Raji (cell line): ENCODE measurements around the gene WDR6.

ENCODE experiments used
- POLR2A ChIP-seq: IDR thresholded peaks from 2 replicates; pipeline ENCODE4 v1.6.1; 2011; ENCODE audit warnings: low read depth, low read length, control low read depth; ENCODE audit not compliant: insufficient read depth

WDR6 gene

DNA sequence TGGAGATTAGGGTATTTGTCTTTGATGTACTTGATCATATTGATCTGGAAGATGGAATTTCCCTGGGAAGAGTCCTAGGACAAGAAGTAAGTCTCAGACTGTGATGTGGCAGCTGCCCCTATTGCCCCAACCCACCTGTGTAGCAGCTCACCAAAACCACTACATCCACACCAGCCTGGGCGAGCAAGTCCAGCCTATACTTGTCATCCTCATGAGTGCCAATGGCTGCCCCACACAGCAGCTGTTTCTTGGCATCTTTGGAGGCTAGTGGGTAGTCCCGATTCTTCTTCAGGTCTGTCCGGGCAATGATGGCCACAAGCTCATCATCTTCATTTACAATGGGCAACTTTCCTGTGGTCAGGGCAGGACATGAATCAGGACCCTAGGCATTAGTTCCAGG lies 19.3 kb downstream of the WDR6 start:
- TF ChIP-seq POLR2A, result peak; percentile 48; the same call in 1 of the 2 replicates

DNA sequence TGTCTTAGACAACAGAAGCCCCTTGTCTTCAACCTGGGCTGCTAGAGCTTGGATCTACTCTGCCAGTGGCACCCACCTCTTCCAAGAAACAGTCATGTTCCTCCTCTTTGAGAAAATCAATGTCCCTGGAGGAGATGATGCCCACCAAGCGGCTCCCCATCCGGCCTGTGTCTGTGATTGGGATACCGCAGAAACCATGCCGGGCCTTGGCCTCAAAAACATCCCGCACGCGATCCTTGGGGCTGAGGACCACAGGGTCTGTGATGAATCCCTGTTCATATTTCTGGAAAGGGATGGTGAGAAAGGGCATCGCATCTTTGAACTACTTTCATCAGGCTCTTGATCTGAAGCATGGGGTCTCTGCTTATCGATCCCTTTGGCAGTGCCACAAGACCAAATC lies 20.4 kb downstream of the WDR6 start:
- peak; percentile 58 for TF ChIP-seq POLR2A

DNA sequence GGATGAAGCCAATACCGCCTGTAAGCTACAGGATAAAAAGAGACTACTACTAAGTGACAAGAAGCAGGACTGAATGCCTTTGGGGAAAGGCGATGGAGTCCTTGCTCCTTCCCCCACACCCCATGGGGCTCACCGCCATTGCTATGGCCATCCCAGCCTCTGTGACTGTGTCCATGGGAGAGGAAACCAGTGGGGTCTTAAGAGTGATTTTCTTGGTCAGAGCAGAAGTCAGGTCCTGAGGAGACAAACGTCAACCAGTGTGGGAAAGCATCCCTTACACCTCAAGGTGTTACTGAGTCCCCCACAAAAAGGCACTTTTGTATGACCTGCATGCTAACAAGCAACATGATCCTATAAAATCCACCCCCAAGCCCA lies 21.1 kb downstream of the WDR6 start:
- peak; percentile 36; the same call in 1 of the 2 replicates for TF ChIP-seq POLR2A

DNA sequence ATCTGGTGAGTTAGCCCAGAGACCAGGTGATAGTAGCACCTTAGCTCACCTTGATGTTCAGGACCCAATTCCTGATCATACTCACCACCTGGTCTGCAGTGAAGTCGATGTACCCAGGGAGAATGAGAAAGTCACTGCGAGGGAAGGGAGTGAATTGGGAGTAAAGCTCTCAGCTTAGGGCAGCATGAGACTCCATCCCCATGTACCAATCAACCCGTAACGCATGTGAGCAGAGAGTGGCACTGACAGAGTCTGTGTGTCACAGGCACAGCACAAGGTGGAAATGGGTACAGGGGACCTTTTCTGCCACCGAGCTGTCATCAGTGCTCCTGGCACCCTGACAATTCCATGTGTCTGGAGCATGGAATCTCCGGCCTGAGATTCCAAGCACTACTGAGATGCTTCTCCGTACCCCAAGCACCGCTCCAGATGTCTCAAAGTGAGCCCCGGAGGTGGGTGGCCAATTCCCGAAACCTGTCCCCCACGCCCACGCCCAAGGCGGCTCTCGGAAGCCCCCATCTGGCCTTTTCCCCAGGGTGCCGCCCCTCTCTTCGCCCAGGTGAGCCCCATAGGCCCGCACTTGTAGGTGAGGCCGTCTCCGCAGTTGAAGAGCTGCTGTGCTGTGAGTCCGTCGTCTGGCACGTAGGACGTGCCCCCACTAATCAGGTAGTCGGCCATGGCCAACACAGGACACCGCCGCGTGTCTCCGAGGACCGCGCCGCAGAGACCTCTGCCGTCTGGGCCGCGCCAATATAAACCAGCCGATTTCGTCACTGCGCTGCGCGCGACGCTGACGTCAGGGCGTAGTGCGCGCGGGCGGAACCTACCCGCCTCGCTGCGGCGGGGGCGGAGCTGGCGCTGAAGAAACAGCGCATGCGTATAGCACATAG lies 21.7 kb downstream of the WDR6 start, which contains the start of gene IMPDH2:
Gene IMPDH2, minus strand, starts transcription at position 726 of the 890 bp plus-strand sequence. Its CDS starts 48 bp downstream, at position 678.
- peak; percentile 100 for TF ChIP-seq POLR2A

DNA sequence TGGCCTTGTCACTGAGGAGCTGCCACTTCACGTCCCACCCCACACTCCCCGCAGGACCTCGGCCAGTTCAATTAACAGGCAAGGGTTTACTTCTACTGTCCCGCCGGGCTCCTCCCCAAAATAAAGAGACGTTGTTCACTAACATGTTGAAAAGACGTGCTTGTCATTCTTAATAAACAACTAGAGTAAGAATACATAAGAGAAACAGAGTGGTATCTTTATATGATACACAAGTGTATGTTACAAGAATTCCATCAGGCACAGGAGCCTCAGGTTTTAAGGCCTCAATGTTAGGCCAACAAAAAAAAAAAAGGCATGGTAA lies 22.3 kb downstream of the WDR6 start:
- TF ChIP-seq POLR2A, result no peak

DNA sequence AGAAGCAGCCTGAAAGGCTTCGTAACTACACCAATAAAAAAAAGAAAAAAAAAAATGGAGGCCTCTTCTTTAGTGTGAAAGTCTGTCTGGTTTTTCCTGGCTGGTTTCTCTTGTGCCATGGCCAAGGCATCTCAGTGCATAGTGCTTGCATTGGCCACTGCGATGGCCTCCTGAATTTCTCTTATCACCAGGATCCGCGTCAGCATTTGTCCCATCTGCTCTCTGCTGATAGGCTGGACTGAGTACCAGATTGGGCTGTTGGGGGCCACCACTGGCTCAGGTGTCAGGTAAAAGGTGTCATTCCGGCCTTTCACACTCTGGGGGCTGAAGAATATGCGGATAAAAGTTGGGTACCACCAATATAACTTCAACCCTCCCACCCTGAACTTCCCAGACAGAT lies 23.1 kb downstream of the WDR6 start:
- no peak for TF ChIP-seq POLR2A

DNA sequence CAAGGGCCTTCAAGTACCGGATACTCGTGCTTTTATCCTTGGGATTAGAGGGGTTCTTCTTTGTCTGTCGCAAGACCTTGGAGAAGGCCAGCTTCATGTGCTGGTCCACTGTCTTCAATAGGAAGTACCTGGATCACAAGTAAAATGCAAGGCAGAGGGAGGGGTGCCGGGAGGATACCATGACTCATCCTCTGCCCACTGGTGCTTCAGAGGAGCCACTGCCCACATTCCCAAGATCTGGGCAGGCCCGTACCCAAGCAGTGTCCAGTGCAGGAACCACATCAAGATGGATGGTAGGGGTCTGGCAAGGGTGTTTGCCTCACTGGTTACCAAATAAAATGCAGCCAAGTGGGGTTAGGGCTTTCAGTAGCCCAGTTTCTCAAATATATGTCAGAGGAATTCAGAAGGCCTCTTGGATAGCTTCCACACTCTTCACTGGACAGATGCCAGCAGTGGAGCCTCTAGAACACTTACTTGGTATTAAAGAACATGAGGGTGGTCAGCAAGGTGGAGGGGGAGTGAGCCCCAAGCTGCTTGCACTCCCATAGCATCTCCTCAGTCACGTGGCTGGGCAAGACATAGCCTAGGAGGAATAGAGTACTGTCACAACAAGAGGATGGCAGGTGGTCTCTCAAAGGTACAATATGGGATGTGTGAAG lies 25.6 kb downstream of the WDR6 start:
- TF ChIP-seq POLR2A, result no peak

DNA sequence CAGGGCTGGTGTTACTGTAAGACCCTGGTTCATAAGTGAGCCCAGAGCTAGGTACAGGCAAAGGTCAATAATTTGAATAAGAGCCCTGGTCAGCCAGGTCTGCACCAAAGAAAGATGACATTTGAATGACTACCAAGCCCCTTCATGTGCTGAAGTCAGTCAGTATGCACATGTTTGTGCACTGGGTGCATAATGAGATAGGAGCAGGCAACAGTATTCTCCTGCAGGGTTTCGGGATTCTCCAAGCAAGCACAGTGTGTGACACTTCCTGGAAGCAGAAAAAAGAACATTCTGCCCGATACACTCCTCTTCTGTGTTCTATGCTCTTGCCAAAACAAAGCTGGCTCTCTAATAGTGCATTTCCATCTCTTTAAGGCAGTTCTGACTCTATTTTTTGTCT lies 27.5 kb downstream of the WDR6 start:
- TF ChIP-seq POLR2A, result no peak

DNA sequence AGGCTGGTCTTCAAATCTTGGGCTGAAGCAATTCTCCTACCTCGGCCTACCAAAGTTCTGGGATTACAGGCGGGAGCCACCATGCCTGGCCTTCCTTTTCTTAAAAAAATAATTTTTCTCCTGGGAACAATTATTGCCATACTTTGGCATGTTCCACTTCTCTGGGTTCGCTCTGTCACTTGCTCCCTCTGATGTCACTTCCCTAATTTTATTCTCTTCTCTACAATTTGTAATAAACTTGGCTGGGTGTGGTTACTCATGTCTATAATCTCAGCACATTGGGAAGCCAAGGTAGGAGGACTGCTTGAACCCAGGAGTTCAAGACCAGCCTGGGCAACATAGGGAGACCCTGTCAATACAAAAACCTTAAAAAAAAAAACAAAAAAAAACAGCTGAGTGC lies 28.1 kb downstream of the WDR6 start:
- no peak for TF ChIP-seq POLR2A

DNA sequence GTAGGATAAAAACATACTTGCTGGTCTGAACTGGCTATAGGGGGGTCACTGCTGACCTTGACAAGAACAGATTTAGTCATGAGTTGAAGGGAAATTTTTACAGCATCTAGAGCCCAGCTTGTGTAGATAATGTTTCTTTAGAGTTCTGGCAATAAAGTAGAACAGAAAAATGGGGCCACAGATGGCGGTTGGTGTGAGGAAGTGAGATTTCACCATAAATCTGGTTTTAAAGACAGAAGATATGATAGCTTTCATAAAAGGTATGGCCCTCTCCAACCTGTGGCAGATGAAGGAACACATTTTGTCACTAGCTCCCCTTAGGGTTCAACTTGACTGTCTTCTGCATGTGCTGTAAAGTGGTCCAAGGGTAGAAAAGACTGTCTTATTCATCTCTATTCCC lies 46.4 kb downstream of the WDR6 start:
- TF ChIP-seq POLR2A, result no peak

DNA sequence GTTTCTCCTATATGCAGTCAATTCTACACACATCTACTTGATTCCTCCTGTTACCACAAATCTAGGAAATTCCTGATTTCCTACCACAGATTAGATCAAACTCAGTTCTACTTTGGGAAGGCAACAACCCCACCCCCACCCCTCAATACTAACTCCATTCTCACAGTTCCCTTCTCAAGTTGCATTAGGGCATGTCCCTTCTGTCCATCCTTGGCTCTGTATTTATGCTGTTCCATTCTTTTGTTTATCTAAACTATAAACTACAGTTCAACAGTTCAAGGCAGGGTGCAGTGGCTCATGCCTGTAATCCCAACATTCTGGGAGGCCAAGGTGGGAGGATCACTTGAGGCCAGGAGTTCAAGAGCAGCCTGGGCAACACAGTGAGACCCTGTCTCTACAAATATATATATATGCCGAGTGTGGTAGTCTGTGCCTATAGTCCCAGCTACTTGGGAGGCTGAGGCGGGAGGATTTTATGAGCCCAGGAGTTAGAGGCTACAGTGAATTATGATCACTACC lies 47.2 kb downstream of the WDR6 start:
- no peak for TF ChIP-seq POLR2A

DNA sequence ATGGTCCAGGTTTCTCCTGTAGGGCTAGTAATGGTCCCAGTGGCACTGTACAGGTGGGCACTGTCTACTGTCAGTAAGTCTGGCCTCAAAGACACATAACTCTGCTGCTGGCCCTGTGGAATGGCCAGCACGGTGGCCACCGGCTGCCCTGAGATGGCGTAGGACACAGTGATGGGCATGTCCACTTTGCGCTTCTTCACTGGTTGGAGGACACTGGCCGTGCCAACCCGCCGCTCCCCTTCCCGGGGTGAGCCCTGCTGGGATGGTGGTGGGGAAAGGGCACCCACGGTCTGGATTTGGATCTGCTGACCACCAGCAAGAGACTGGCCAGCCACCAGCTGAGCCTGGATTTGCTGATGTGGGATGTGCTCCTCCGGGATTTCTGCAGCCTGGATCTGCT lies 50.1 kb downstream of the WDR6 start:
- TF ChIP-seq POLR2A, result no peak

DNA sequence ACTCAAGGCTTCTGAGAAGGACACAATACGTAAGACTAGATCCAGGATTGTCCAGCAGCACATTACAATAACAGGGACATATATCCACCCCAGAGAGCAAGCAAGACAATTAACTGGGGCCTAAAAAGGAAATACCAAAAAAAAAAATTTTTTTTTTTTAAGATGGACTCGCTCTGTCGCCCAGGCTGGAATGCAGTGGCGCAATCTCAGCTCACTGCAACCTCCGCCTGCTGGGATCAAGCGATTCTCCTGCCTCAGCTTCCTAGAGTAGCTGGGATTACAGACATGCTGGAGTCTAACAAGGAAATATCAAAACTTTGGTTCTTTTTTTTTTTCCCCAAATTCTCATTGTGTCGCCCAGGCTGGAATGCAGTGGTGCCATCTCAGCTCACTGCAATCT lies 50.8 kb downstream of the WDR6 start:
- TF ChIP-seq POLR2A, result no peak
